ENCODE results near the gene MBOAT2.

GRCh38 chr2:9030841-9031240 is 27.4 kb upstream of the MBOAT2 start:
- no peak for TF ChIP-seq TAF1 (CRISPR knock-in tag; IDR thresholded peaks at IDR 0.05)
- no peak for TF ChIP-seq REPIN1 (CRISPR knock-in tag; IDR thresholded peaks at IDR 0.05; ENCODE audit: borderline replicate concordance, low read depth)
- TF ChIP-seq, protein P1, sequence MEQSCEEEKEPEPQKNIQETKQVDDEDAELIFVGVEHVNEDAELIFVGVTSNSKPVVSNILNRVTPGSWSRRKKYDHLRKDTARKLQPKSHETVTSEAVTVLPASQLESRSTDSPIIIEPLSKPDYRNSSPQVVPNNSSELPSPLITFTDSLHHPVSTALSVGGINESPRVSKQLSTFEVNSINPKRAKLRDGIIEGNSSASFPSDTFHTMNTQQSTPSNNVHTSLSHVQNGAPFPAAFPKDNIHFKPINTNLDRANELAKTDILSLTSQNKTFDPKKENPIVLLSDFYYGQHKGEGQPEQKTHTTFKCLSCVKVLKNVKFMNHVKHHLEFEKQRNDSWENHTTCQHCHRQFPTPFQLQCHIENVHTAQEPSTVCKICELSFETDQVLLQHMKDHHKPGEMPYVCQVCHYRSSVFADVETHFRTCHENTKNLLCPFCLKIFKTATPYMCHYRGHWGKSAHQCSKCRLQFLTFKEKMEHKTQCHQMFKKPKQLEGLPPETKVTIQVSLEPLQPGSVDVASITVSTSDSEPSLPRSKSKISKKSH (CRISPR knock-in tag; IDR thresholded peaks at IDR 0.05; ENCODE audit: borderline replicate concordance) = no peak
- TF ChIP-seq, protein P2, sequence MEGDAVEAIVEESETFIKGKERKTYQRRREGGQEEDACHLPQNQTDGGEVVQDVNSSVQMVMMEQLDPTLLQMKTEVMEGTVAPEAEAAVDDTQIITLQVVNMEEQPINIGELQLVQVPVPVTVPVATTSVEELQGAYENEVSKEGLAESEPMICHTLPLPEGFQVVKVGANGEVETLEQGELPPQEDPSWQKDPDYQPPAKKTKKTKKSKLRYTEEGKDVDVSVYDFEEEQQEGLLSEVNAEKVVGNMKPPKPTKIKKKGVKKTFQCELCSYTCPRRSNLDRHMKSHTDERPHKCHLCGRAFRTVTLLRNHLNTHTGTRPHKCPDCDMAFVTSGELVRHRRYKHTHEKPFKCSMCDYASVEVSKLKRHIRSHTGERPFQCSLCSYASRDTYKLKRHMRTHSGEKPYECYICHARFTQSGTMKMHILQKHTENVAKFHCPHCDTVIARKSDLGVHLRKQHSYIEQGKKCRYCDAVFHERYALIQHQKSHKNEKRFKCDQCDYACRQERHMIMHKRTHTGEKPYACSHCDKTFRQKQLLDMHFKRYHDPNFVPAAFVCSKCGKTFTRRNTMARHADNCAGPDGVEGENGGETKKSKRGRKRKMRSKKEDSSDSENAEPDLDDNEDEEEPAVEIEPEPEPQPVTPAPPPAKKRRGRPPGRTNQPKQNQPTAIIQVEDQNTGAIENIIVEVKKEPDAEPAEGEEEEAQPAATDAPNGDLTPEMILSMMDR (CRISPR knock-in tag; IDR thresholded peaks at IDR 0.05) = no peak
- no peak for TF ChIP-seq SP1 (IDR thresholded peaks at IDR 0.05)
- TF ChIP-seq SP1 (CRISPR knock-in tag; IDR thresholded peaks at IDR 0.05) = no peak
- TF ChIP-seq TCF12 (IDR thresholded peaks at IDR 0.05) = no peak
- TF ChIP-seq TCF12 (CRISPR knock-in tag; IDR thresholded peaks at IDR 0.05) = no peak
- no peak for TF ChIP-seq CREB1 (IDR thresholded peaks at IDR 0.05)
- no peak for TF ChIP-seq CREB1 (CRISPR knock-in tag; IDR thresholded peaks at IDR 0.05)
- TF ChIP-seq FOXO4 (CRISPR knock-in tag; conservative IDR thresholded peaks at IDR 0.05) = no peak
- TF ChIP-seq ZNF543 (CRISPR knock-in tag; IDR thresholded peaks at IDR 0.05) = no peak

Measured in HepG2 (cell line).